Fibroblast of mammary gland (primary cell): ENCODE results near the gene RAPGEF3.
A peak's percentile ranks its signal among the peaks of the same experiment; 100 is the strongest.

Experiments used
- DNase-seq: peaks from one replicate; pipeline ENCODE4 v3.0.0-alpha.2; 2010; ENCODE audit warnings: low read depth
- H3K4me3 ChIP-seq: 2 replicates; pipeline ENCODE4 v1.5.1; 2011; ENCODE audit warnings: low read depth, mild to moderate bottlenecking, low read length, moderate library complexity; ENCODE audit not compliant: control insufficient read depth
- TF ChIP-seq, protein P1 (sequence below): conservative IDR thresholded peaks from 2 replicates; pipeline ENCODE4 v1.5.1; 2011; ENCODE audit warnings: low read depth, low read length, inconsistent platforms; ENCODE audit not compliant: control insufficient read depth, insufficient read depth

The RAPGEF3 gene

DNA sequence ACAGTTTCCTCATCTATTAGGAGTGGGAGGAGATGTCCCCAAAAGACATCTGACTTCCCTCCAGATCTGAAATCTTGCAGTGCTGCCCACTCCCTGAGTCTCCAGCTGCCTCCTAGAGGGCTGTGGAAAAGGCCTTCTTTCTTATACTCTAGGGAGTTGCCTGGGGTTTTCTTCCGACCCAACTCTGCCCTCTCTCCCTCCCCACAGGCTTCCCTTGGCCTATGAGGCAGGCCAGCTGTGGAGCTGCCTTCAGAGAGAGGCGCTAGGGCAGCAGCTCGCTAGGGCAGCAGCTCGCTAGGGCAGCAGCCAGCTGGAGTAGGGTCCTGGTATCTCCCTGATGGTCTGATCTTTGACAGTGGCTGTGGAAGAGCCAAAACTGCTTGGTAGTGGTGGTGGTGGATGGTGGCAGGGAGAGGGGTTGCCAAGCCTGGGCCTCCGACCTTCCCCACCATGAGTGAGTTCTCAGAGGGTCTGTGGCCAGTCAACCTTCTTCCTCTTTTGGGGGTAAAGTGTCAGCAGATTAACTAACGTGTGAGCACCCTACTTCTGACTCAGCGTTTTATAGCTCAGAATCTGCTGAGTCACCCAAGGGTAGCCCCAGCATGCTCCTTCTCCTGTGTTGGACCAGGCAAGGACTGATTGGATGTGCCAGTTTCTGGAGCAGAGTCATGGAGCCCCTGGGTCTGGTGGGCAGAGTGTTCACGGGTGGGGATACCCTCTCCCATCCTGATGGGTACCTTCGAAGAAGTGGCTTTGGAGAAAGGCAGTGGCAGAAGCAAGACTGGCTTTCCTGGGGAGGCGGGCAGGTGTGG lies 16.6 kb upstream of the RAPGEF3 start:
- TF ChIP-seq, protein P1, sequence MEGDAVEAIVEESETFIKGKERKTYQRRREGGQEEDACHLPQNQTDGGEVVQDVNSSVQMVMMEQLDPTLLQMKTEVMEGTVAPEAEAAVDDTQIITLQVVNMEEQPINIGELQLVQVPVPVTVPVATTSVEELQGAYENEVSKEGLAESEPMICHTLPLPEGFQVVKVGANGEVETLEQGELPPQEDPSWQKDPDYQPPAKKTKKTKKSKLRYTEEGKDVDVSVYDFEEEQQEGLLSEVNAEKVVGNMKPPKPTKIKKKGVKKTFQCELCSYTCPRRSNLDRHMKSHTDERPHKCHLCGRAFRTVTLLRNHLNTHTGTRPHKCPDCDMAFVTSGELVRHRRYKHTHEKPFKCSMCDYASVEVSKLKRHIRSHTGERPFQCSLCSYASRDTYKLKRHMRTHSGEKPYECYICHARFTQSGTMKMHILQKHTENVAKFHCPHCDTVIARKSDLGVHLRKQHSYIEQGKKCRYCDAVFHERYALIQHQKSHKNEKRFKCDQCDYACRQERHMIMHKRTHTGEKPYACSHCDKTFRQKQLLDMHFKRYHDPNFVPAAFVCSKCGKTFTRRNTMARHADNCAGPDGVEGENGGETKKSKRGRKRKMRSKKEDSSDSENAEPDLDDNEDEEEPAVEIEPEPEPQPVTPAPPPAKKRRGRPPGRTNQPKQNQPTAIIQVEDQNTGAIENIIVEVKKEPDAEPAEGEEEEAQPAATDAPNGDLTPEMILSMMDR, result no peak
- peak; percentile 45 for DNase-seq
- H3K4me3 ChIP-seq, result no peak overlapping the region

DNA sequence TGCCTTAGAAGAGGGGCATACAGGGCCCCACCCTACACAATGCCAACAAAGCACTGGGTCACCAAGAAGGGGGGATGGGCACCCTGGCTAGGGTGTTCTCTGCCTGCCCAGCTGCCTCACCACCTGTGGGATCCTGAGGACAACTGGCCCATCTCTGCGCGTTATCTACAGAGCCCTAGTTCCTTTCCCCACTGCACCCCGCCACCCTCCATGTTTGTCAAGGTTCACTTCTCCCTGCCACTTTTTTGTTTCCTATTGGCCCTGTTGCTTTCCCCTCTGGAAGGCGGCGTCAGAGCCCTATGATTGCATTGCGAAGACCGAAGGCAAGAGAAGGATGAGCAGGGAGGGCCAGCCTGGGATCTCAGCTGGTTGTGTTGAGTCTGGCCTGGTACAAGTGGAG lies 16.0 kb upstream of the RAPGEF3 start:
- TF ChIP-seq, protein P1, result no peak
- no peak for DNase-seq
- H3K4me3 ChIP-seq, result no peak overlapping the region

DNA sequence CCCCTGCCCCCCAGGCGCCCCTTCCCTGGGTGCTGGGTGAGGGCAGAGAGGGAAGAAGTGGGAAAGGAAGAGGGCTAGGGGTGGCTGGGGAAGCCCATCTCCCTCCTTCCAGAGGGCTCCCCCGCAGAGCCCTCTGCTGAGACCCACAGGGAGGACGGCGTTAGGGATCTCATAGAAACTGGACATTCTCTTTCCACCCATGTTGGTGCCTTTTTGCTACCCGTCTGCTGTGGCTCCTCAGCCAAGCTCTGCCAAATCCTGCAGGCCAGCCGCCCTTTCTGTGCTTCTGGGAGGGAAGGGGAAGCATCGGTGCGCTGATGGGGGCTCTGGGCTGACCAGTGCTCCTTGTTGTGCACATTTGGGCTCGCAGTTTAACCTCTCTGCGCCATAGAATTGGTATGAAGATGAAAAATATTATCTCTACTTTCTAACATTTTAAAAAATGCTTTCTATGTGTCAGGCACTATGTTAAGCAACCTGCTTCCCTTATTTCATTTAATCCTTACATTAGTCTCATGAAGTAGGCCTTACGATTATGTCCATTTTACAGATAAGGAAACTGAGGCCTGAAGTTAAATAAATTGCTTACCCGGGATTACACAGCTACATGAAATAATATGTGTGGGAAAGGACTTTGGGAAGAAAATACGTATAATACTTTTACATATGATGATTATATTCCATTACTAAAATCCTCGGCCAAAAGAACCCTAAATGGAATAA lies 15.3 kb upstream of the RAPGEF3 start:
- TF ChIP-seq, protein P1, result no peak
- no peak for DNase-seq
- peak overlapping the region; percentile 46 for H3K4me3 ChIP-seq

DNA sequence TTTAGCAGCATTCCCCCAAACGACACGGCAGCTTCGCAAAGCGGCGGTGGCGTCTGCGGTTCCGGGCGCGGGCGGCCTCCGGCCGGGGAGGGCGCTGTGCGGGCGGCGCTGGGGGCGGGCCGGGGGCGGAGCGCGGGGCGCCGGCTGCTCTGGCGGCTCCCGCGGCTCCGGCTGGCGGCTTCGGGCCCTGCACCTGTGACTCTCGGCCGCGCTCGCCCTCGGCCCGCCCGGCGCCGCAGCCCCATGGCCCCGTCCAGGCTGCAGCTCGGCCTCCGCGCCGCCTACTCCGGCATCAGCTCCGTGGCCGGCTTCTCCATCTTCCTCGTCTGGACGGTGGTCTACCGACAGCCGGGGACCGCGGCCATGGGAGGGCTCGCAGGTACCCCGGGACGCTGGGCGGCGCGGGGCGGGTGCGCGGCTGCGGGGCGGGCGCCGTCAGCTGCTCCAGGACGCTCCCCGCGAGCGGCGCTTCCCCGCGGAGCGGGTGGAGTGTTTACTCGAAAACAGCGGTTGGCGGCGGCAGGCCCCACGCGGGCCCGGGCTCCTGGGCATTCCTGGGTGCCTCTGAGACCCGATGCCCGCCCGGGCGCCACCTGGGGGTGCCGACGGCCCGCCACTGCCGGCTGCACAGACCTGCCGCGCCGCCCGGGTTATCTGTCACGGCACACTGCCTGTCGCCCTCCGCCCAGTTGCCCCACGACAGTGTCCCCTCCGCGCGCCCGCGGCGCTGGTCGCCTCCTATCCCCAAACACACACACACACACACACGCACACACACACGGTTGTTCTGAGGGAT lies 14.6 kb upstream of the RAPGEF3 start, which contains the start of gene SLC48A1:
TSS of gene SLC48A1 (plus strand) at position 177 of the 796 bp plus-strand sequence. CDS start at position 244, 67 bp downstream.
- DNase-seq, result peak; percentile 25
- peak within 1 kb of the TSS; percentile 54 for H3K4me3 ChIP-seq
- TF ChIP-seq, protein P1, result no peak

DNA sequence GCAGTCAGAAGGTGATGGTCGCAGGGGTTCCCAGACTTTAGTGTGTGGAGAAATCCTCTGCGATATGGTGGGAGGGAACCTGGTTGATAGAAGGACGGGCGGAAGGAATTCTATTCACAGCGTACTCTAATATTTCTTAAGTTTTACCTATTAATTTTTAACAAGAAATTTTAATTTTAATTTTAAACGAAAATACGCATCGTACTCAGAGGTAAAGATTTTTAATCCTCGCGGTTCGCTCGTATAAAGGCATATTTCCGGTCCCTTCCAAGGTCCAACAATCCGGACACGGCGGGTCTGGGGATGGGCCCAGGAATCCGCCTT lies 14.0 kb upstream of the RAPGEF3 start:
- peak overlapping the region; percentile 54 for H3K4me3 ChIP-seq
- DNase-seq, result no peak
- TF ChIP-seq, protein P1, result no peak

DNA sequence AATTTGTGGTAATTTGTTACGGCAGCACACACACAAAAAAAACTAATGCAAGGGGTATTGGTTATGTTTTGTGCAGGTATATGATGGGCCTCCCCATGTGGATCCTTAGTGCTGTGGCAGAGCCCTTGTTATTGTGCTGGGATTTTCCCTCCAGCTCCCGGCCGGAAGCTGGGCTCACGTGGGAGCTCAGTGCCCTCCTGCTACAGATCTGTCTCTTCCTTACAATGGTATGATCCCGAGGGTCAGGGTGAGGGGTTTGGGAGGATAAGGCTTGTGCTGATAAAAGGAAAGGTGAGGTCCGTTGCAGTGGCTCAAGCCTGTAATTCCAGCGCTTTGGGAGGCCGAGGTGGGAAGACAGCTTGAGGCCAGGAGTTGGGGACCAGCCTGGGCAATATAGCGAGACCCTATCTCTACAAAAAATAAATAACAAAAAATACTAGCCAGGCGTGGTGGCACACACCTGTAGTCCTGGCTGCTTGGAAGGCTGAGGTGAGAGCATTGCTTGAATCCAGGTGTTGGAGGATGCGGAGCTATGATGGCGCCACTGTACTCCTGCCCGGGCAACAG lies 13.5 kb upstream of the RAPGEF3 start:
- no peak overlapping the region for H3K4me3 ChIP-seq
- DNase-seq, result no peak
- TF ChIP-seq, protein P1, result no peak
